Measurements from ENCODE around the gene OXNAD1. TPM values are rescaled to one million over a fixed set of nuclear protein-coding genes. Genes with fewer than 3 reads are reported as not detected.

Gene OXNAD1
- total and polyA plus RNA-seq, 10 of the 15 experiments (the other 5 are each of a cell fraction or from before 2014, with no cell fraction given): 5.6 to 27.8 (median 16.2) TPM

DNA sequence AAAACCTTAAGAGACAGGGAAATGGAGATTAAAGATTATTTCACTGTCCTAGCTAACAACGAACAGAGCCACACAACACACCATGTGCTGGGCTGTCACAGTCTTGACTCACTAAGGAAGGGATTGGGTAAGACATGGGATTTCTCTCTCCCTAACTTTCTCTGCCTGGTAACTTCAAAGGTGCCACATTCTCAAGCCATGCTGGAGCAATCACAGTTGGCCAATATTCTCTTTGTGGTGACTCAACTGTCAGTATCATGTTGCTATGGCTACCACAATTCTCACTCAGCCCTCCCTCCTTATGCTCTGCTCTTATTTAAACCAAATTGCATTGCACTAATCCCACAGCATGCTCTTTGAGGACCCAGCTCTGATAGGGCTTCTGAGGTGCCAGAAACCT, 74.0 kb downstream of the OXNAD1 start (continued):
- TF ChIP-seq CEBPZ (IDR thresholded peaks at IDR 0.05; ENCODE audit: low read depth, low read length) (no peak), ZSCAN29 (IDR thresholded peaks at IDR 0.05) (no peak), E2F4 (IDR thresholded peaks at IDR 0.05; ENCODE audit: low read depth, low read length) (no peak), SUZ12 (IDR thresholded peaks at IDR 0.05; ENCODE audit: unreplicated experiment) (no peak), ZBED1 (IDR thresholded peaks at IDR 0.05; ENCODE audit: borderline replicate concordance) (no peak), BHLHE40 (IDR thresholded peaks at IDR 0.05; ENCODE audit: borderline replicate concordance in 1 of 2, low read depth in 2 of 2, low read length in 1 of 2) (no peak), NBN (IDR thresholded peaks at IDR 0.05) (no peak), STAT1 (conservative IDR thresholded peaks at IDR 0.05) (no peak), SIX5 (IDR thresholded peaks at IDR 0.05; ENCODE audit: low read depth, low read length, severe bottlenecking) (no peak), RUNX3 (IDR thresholded peaks at IDR 0.05; ENCODE audit: low read length) (no peak), POLR2AphosphoS5 (IDR thresholded peaks at IDR 0.05; ENCODE audit: low read length) (peak; percentile 32; the same call in 1 of the 2 replicates)
- TF ChIP-seq, protein P1, sequence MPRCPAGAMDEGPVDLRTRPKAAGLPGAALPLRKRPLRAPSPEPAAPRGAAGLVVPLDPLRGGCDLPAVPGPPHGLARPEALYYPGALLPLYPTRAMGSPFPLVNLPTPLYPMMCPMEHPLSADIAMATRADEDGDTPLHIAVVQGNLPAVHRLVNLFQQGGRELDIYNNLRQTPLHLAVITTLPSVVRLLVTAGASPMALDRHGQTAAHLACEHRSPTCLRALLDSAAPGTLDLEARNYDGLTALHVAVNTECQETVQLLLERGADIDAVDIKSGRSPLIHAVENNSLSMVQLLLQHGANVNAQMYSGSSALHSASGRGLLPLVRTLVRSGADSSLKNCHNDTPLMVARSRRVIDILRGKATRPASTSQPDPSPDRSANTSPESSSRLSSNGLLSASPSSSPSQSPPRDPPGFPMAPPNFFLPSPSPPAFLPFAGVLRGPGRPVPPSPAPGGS (IDR thresholded peaks at IDR 0.05; ENCODE audit: borderline replicate concordance, insufficient read depth, low read depth, low read length, poor library complexity, severe bottlenecking): no peak
- TF ChIP-seq, protein P2, sequence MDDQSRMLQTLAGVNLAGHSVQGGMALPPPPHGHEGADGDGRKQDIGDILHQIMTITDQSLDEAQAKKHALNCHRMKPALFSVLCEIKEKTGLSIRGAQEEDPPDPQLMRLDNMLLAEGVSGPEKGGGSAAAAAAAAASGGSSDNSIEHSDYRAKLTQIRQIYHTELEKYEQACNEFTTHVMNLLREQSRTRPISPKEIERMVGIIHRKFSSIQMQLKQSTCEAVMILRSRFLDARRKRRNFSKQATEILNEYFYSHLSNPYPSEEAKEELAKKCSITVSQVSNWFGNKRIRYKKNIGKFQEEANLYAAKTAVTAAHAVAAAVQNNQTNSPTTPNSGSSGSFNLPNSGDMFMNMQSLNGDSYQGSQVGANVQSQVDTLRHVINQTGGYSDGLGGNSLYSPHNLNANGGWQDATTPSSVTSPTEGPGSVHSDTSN (IDR thresholded peaks at IDR 0.05; ENCODE audit: insufficient replicate concordance, low read depth, low read length): peak; percentile 31
